ENCODE data around the gene ZNF121.

DNA sequence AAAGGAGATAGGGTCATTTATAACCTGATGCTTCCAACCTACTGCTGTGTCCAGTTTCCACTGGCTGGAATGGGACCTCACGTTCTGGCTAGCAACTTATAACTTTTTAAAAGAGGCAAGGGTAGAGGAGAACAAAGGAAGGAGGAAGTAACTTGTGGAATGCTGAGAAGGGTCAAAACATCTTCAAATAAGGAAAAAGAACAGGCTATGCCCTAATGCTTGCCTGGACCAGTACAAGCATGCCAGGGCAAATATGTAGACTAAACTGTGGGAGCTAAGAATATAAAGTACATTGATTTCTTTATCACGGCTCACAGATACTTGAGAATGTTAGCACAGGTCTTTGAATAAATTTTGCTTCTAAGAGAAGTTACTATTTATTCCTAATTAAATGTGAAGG lies 38.2 kb upstream of the ZNF121 start:
- TF ChIP-seq, protein P1, sequence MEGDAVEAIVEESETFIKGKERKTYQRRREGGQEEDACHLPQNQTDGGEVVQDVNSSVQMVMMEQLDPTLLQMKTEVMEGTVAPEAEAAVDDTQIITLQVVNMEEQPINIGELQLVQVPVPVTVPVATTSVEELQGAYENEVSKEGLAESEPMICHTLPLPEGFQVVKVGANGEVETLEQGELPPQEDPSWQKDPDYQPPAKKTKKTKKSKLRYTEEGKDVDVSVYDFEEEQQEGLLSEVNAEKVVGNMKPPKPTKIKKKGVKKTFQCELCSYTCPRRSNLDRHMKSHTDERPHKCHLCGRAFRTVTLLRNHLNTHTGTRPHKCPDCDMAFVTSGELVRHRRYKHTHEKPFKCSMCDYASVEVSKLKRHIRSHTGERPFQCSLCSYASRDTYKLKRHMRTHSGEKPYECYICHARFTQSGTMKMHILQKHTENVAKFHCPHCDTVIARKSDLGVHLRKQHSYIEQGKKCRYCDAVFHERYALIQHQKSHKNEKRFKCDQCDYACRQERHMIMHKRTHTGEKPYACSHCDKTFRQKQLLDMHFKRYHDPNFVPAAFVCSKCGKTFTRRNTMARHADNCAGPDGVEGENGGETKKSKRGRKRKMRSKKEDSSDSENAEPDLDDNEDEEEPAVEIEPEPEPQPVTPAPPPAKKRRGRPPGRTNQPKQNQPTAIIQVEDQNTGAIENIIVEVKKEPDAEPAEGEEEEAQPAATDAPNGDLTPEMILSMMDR (IDR thresholded peaks at IDR 0.05; ENCODE audit: low read depth, low read length, missing input control) = no peak
- TF ChIP-seq TAF1 (conservative IDR thresholded peaks at IDR 0.05) = no peak
- TF ChIP-seq, protein P2, sequence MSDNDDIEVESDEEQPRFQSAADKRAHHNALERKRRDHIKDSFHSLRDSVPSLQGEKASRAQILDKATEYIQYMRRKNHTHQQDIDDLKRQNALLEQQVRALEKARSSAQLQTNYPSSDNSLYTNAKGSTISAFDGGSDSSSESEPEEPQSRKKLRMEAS (IDR thresholded peaks at IDR 0.05) = no peak
